Skin epidermis (tissue), 12 donors: ENCODE measurements around the gene DGKG.

Experiments
- H3K27ac ChIP-seq, 21 experiments: fragments of 200-600 bp; sonication (generic) in 11 of 21; one replicate each; pipeline ENCODE4 v1.5.0; 2020; ENCODE audit warnings: mild to moderate bottlenecking in 3 of 21, inconsistent platforms in 2 of 21, moderate library complexity in 2 of 21
- H3K4me3 ChIP-seq, 7 experiments: fragments of 200-600 bp; sonication (generic) in 2 of 7; one replicate each; pipeline ENCODE4 v1.5.0; 2020; ENCODE audit warnings: inconsistent platforms in 2 of 7, mild to moderate bottlenecking in 2 of 7, moderate library complexity in 1 of 7

Gene DGKG

DNA sequence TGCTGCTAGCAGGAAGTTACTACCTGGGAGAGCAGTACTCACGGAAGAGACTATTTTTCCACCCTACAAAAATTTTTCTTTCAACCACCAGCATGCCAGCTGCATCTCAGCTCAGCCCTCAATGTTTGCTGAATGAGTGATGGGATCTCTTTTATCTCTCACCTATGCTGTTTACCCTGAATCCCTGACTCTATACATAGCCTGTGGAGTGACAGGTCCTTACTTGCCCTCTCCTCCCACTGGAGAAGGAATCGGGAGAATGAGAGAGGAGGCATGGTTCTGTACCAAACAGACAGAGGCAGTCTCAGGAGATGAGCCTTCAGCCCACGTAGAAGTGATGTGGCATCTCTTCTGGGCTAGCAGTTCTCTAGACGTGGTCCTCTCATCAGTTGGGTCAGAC lies 6.7 kb upstream of the DGKG start:
- no peak overlapping the region for H3K4me3 ChIP-seq
- H3K27ac ChIP-seq, result no peak overlapping the region

DNA sequence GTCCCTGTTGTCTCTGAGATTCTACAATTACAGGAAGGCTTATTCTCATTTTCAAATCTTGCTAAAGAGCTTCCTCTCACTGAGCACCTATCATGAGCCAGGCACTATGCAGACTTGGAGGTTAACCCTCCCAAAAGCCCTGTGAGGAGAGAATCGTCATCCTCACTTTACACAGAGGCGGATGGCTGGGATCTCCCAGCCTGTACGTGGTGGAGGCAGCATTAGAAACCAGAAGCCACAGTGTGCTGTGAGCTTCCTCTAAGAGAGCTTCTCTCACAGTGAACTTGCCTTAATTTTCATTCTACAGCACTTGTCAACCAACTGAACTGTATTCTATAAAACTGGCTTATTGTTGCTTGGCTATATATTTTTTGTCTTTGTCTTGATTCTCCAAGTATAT lies 6.1 kb upstream of the DGKG start:
- Histone ChIP-seq H3K27ac (no peak overlapping the region), H3K4me3 (no peak overlapping the region)

DNA sequence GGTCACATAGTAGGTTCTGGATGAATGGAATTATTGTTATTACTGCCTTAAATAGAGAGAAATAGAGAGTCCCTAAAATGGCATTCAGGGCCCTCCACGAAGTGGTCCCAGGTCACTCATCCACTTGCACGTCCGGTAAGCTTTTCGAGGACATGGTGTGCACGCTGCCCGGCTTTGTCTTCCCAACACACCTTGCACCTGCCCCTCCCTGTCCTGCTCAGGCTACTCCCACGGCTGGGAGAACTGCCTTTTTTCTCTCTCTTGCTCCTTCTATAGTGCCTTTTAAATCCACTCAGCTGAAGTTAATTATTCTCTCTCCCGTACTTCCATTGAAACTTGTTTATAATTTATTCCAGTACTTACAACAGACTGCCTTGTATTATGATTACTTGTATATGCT lies 5.6 kb upstream of the DGKG start:
- Histone ChIP-seq H3K4me3 (no peak overlapping the region), H3K27ac (no peak overlapping the region)

- H3K27ac ChIP-seq, result no peak overlapping the region
- H3K4me3 ChIP-seq, result no peak overlapping the region
These were observed 4.2 kb upstream of the DGKG start for GRCh38 chr3:186366206-186366605.

DNA sequence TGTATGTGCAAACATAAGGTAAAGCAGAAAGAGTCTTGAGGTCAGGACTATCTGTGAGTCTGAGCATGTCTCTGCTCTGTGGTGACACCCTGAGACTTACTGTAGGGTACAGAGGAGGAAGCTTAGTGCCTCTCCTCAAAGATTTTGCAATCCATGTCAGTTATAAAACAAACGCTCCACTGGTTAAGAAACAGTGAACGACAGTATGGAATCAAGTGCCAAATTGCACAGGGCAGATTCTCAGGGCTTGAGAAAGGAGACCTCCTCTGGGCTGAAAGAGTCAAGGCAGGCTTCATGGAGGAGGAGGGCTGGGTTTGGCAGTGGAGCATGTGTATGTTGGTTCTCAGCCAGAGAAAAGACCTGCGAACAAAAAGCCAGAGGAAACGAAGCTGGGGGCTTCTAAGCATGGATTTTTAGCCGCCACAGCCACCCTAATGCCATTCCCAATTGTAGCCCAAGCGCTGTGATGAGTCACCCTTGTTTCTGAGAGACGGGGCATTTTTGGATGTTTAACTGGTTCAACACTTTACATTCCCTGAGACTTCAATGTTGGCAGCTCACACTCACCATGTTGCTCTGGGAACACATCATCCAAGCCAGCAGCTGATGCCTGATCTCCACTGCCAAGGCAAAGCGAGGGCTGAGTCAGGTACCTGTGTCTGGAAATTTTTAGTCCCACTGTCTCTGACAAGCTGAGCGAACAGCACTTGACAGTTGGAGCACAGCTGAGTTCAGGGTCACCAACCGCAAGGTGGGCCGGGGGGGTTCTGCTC lies 3.4 kb upstream of the DGKG start:
- Histone ChIP-seq H3K4me3 (no peak overlapping the region), H3K27ac (no peak overlapping the region)

DNA sequence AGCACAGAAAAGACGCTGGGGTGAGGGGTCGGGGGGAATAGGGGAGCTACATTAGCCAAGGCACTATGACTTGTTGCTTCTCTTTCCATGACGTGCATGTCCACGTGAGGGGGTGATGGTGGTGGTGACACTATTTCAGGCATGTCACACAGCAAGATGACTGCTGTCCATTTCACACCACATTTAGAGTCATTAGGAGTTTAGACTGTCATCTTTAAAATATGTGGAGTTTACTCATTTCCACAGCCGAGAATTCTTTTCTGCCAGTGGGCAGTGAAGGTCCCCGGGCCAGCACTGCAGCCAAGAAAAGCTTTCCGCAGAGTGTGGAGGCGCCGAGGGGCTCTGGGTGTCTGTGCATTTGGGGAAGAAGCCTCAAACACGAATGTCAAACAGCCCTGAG lies 954 bp upstream of the DGKG start:
- H3K4me3 ChIP-seq, result no peak overlapping the region
- H3K27ac ChIP-seq, result no peak overlapping the region

GRCh38 chr3:186362537-186362842 lies 456 bp upstream of the DGKG start:
- H3K4me3 ChIP-seq, result peak overlapping the region in 3 of 7 experiments; percentile 18 to 37 (median 26)
- no peak overlapping the region for H3K27ac ChIP-seq

DNA sequence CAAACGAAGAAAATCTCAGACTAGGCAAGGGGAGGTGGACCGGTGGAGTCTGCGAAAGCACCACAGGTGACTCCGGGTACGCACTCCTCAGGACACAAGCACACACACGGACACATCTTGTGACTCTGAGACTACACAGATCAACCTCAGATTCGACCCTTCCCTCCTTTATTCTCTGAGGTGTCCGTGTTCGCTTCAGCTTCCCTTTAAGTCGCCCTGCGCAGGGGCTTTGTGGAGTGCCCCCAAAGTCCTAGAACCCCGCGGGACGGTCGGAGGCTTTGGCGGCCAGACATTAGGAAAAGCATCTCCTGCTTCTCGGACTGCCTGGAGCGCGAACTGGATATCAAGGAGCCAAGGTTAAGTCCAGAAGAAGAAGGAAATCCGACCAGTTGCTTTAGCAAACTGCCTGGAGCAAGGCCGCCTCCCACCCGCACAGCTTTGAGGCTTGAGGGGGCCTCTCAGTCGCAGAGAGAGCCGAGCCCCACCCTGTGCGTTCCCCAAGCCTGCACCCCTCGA lies 730 bp downstream of the DGKG start:
- peak overlapping the region in 3 of 21 experiments; percentile 2 to 15 (median 10) for H3K27ac ChIP-seq
- H3K4me3 ChIP-seq, result peak overlapping the region; percentile 4 to 37 (median 18)

DNA sequence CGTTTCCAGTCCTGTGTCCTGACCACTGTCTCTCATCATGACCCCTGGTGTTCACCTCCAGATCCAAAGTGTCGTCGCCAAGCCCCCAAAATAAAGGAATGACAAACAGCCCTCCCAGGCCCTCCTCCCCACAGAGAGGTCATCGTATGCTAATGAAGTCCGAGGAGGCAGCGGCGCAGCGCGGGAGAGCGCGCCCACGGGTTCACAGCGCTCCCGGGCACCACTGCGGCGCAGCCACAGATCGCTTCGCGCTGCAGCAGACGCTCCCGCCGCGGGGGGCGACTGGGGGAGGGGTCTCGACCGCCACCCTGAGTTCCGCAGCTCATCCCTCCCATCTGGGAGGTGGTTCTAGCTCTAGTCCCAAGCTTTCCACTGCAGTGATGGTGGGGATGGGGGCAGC lies 1.3 kb downstream of the DGKG start:
- Histone ChIP-seq H3K27ac (no peak overlapping the region), H3K4me3 (peak overlapping the region in 2 of 7 experiments; percentile 26 to 37)

GRCh38 chr3:186359078-186359477 lies 3.0 kb downstream of the DGKG start:
- Histone ChIP-seq H3K4me3 (no peak overlapping the region), H3K27ac (no peak overlapping the region)

DNA sequence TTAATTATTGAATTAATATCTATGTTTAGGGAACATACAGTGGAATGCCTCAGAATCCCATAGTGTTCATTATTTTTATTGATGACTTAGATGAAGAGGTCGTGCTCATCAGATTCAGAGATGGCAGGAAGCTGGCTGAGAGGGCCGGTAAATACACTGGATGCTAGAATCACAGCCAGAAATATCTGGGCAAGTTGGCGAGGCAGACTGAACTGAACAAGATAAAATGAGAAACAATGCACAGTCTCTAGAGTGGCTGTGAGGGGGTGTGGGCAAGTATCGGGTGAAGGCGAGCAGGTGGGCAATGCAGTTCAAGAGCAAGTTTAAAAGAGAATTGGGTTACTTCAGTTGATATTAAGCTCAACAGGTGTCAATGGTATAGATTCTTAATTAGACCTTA lies 5.9 kb downstream of the DGKG start:
- H3K27ac ChIP-seq, result no peak overlapping the region
- no peak overlapping the region for H3K4me3 ChIP-seq

DNA sequence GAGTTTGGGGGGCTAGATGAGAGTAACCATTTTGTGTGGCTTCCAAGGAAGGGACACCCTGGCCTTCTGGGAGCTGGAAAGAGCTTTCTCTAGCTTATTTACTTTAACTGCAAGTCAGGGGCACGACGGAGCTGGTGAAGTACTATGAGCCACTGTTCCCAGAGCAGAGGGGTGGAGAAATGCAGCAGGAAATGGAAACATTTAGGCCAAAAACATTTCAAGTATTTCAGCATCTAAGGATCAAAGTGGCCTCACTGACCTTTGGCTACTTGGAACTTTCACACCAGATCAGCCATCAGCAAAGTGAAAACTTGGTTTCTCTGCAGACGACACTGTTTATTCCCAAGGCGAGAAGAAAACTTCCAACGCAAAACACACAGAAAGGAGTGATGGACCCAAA lies 7.9 kb downstream of the DGKG start:
- Histone ChIP-seq H3K27ac (no peak overlapping the region), H3K4me3 (no peak overlapping the region)

DNA sequence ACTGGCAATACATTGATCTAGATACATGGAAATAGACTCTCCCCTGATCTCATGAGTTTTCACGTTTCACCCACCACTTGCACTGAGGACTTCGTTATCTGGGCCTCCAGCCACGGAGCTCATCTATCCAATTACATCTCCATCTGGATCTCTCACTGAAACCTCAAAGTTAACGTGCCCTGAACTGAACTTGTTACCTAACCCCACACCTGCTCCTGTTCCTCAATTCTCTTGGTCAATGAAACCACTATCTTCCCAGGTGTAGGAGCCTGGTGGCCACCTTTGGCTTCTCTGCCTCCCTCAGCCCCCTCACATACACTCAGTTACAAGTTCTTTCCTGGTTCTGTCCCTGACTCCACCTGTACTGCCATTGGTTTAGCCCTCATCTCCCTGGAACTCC lies 9.7 kb downstream of the DGKG start:
- no peak overlapping the region for H3K27ac ChIP-seq
- no peak overlapping the region for H3K4me3 ChIP-seq

GRCh38 chr3:186342197-186342596 lies 19.8 kb downstream of the DGKG start:
- Histone ChIP-seq H3K27ac (no peak overlapping the region), H3K4me3 (no peak overlapping the region)

GRCh38 chr3:186340204-186340603 lies 21.8 kb downstream of the DGKG start:
- H3K27ac ChIP-seq, result no peak overlapping the region
- no peak overlapping the region for H3K4me3 ChIP-seq

- no peak overlapping the region for H3K27ac ChIP-seq
- no peak overlapping the region for H3K4me3 ChIP-seq
These were observed 22.7 kb downstream of the DGKG start for GRCh38 chr3:186339180-186339918.

- no peak overlapping the region for H3K27ac ChIP-seq
- no peak overlapping the region for H3K4me3 ChIP-seq
These were observed 28.8 kb downstream of the DGKG start for GRCh38 chr3:186333256-186333655.

DNA sequence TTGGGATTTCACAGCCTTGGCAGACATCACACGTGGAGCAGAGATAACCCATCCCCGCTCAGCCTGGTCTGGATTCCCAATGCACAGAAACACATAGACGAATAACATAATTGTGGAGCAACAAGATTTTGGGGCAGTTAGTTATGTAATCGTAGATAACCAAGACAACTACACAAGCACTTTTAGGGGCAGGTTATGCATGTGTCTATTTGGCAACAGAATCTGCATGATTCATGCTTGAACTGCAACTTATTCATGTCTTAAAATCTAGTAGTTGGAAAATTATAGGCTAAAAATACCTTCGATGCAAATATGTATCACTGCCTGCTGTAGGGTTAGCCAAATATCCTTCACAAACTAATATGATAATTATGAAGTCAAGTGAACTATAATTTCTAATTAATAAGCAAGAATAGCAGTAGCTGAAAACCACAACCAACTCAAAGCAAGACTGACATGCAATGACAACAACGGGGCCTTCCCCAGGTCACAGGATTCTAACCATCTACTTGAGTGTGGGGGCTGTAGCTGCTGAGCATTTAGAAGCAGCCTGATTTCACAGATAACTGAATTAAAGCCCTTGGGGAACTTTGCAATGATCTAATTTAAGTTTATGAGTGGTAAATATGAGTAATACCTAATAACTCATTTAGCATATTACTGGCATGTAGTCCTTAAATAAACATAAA lies 31.1 kb downstream of the DGKG start:
- Histone ChIP-seq H3K4me3 (no peak overlapping the region), H3K27ac (no peak overlapping the region)

DNA sequence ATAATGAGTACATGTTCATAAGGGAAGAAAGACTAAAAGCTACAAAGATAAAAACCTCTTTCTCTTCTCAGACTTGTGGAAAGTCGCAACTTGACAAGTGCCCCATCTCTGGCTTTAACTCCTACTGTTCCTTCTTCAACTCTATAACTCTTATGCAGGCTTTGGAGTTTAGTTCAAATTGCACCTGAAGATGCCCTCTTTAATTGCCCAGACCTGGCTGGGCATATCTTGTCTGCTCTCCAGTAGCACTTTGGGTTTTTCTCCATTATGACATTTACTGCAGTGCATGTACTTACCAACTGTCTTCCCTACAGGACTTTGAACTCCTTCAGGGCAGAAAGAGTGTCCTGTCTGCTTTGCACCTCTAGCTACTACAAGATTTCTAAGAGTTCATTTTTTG lies 32.4 kb downstream of the DGKG start:
- no peak overlapping the region for H3K4me3 ChIP-seq
- H3K27ac ChIP-seq, result no peak overlapping the region

GRCh38 chr3:186327912-186328487 lies 34.0 kb downstream of the DGKG start:
- no peak overlapping the region for H3K27ac ChIP-seq

More at GRCh38 chr3:186327912-186328487, 34.0 kb downstream of the DGKG start:
- no peak overlapping the region for H3K4me3 ChIP-seq
